HEK293 (cell line): ENCODE results near the gene PLEKHG5.

Experiments
- CTCF ChIA-PET: fragments of 350-600 bp; formaldehyde crosslinking; extraction: SDS; loops from one replicate; lab custom pipeline; 2021; ENCODE audit warnings: antibody characterized with exemption; lab: Yijun Ruan, JAX
- POLR2A ChIA-PET: fragments of 300-600 bp; formaldehyde crosslinking; extraction: SDS; loops from one replicate; lab custom pipeline; 2020; ENCODE audit warnings: antibody characterized with exemption, inconsistent platforms; lab: Yijun Ruan, JAX
- H3K27ac ChIP-seq: fragments of 200-500 bp; sonication (Bioruptor generic); 2 replicates; pipeline ENCODE4 v1.5.1; 2014; ENCODE audit warnings: low read depth, low read length, control low read depth, inconsistent platforms; ENCODE audit errors: extremely low read depth
- H3K36me3 ChIP-seq, 2 experiments: fragments of 200-500 bp in 1 of 2; sonication (Bioruptor generic) in 1 of 2; 1 replicate in 1 of 2; 2 replicates in 1 of 2; pipeline ENCODE4 v1.5.1; 2014 to 2017; ENCODE audit warnings: inconsistent platforms in 2 of 2, low read length in 2 of 2; ENCODE audit not compliant: control insufficient read depth in 2 of 2, insufficient read depth in 1 of 2
- H3K4me1 ChIP-seq: fragments of 200-500 bp; sonication (Bioruptor generic); 2 replicates; pipeline ENCODE4 v1.5.1; 2014; ENCODE audit warnings: mild to moderate bottlenecking, low read length, inconsistent platforms; ENCODE audit not compliant: control insufficient read depth, insufficient read depth
- H3K4me3 ChIP-seq: 2 replicates; pipeline ENCODE4 v1.5.1; 2011; ENCODE audit warnings: low read depth, mild to moderate bottlenecking, control low read depth, low read length, moderate library complexity
- H3K9me3 ChIP-seq: fragments of 200-500 bp; sonication (Bioruptor generic); 2 replicates; pipeline ENCODE4 v1.5.1; 2014; ENCODE audit warnings: low read depth, low read length, inconsistent platforms; ENCODE audit not compliant: control insufficient read depth, insufficient read depth
- GLIS2 ChIP-seq: fragments of 450-650 bp; formaldehyde crosslinking; IDR thresholded peaks from 2 replicates; pipeline ENCODE4 v1.5.1; 2016; ENCODE audit warnings: missing biosample characterization, missing genetic modification characterization
- IKZF3 ChIP-seq: fragments of 450-650 bp; IDR thresholded peaks from 2 replicates; pipeline ENCODE4 v1.5.0; 2018; ENCODE audit warnings: missing biosample characterization, mild to moderate bottlenecking, missing genetic modification characterization, moderate library complexity
- KLF16 ChIP-seq: fragments of 450-650 bp; formaldehyde crosslinking; IDR thresholded peaks from 2 replicates; pipeline ENCODE4 v1.5.1; 2017; ENCODE audit warnings: missing biosample characterization, missing genetic modification characterization
- MYNN ChIP-seq: fragments of 450-650 bp; formaldehyde crosslinking; IDR thresholded peaks from 2 replicates; pipeline ENCODE4 v1.5.1; 2016; ENCODE audit warnings: missing biosample characterization, missing genetic modification characterization, borderline replicate concordance
- PRDM1 ChIP-seq: fragments of 450-650 bp; formaldehyde crosslinking; IDR thresholded peaks from 2 replicates; pipeline ENCODE4; 2016; ENCODE audit warnings: missing biosample characterization, missing genetic modification characterization
- TRIM28 ChIP-seq: IDR thresholded peaks from 2 replicates; pipeline ENCODE4 v1.6.1; 2011; ENCODE audit warnings: low read length, control low read depth, borderline replicate concordance
- ZBTB20 ChIP-seq: fragments of 450-650 bp; formaldehyde crosslinking; IDR thresholded peaks from 2 replicates; pipeline ENCODE4 v1.5.1; 2016; ENCODE audit warnings: missing biosample characterization, missing genetic modification characterization
- ZEB2 ChIP-seq: fragments of 450-650 bp; formaldehyde crosslinking; IDR thresholded peaks from 2 replicates; pipeline ENCODE4 v1.5.1; 2016; ENCODE audit warnings: missing biosample characterization, missing genetic modification characterization
- ZFHX2 ChIP-seq: fragments of 450-650 bp; formaldehyde crosslinking; conservative IDR thresholded peaks from 2 replicates; pipeline ENCODE4 v1.5.1; 2016; ENCODE audit warnings: missing biosample characterization, missing genetic modification characterization
- ZFP41 ChIP-seq: fragments of 450-650 bp; formaldehyde crosslinking; IDR thresholded peaks from 2 replicates; pipeline ENCODE4 v1.5.1; 2016; ENCODE audit warnings: missing biosample characterization, missing genetic modification characterization, borderline replicate concordance
- ZIC2 ChIP-seq: fragments of 450-650 bp; formaldehyde crosslinking; IDR thresholded peaks from 2 replicates; pipeline ENCODE4 v1.5.1; 2016; ENCODE audit warnings: missing biosample characterization, missing genetic modification characterization
- ZNF221 ChIP-seq: fragments of 450-650 bp; formaldehyde crosslinking; IDR thresholded peaks from 2 replicates; pipeline ENCODE4 v1.5.1; 2017; ENCODE audit warnings: missing biosample characterization, missing genetic modification characterization, borderline replicate concordance
- ZNF292 ChIP-seq: fragments of 450-650 bp; formaldehyde crosslinking; IDR thresholded peaks from 2 replicates; pipeline ENCODE4 v1.5.1; 2016; ENCODE audit warnings: low read depth, missing biosample characterization, missing genetic modification characterization, borderline replicate concordance
- ZNF311 ChIP-seq: fragments of 450-650 bp; formaldehyde crosslinking; IDR thresholded peaks from 2 replicates; pipeline ENCODE4 v1.5.1; 2017; ENCODE audit warnings: missing biosample characterization, missing genetic modification characterization, borderline replicate concordance
- ZNF423 ChIP-seq: fragments of 450-650 bp; formaldehyde crosslinking; IDR thresholded peaks from 2 replicates; pipeline ENCODE4 v1.5.1; 2016; ENCODE audit warnings: missing biosample characterization, missing genetic modification characterization
- ZNF426 ChIP-seq: fragments of 450-650 bp; formaldehyde crosslinking; IDR thresholded peaks from 2 replicates; pipeline ENCODE4 v1.5.1; 2017; ENCODE audit warnings: missing biosample characterization, missing genetic modification characterization, mild to moderate bottlenecking, inconsistent platforms, moderate library complexity
- ZNF501 ChIP-seq: fragments of 450-650 bp; formaldehyde crosslinking; IDR thresholded peaks from 2 replicates; pipeline ENCODE4 v1.5.1; 2016; ENCODE audit warnings: missing biosample characterization, missing genetic modification characterization
- ZNF624 ChIP-seq: fragments of 450-650 bp; formaldehyde crosslinking; IDR thresholded peaks from 2 replicates; pipeline ENCODE4 v1.5.1; 2017; ENCODE audit warnings: missing biosample characterization, missing genetic modification characterization
- ZNF654 ChIP-seq: fragments of 450-650 bp; formaldehyde crosslinking; IDR thresholded peaks from 2 replicates; pipeline ENCODE4 v1.5.1; 2016; ENCODE audit warnings: low read depth, missing biosample characterization, missing genetic modification characterization
- ZNF76 ChIP-seq: fragments of 450-650 bp; formaldehyde crosslinking; IDR thresholded peaks from 2 replicates; pipeline ENCODE4; 2016; ENCODE audit warnings: low read depth, missing biosample characterization, missing genetic modification characterization, borderline replicate concordance
- TF ChIP-seq, protein P1 (sequence below): fragments of 450-650 bp; formaldehyde crosslinking; IDR thresholded peaks from 2 replicates; pipeline ENCODE4 v1.5.1; 2016; ENCODE audit warnings: missing biosample characterization, missing genetic modification characterization
- TF ChIP-seq, protein P2 (sequence below): fragments of 450-650 bp; formaldehyde crosslinking; IDR thresholded peaks from 2 replicates; pipeline ENCODE4 v1.5.1; 2016; ENCODE audit warnings: missing biosample characterization, missing genetic modification characterization
- TF ChIP-seq, protein P3 (sequence below): fragments of 450-650 bp; formaldehyde crosslinking; IDR thresholded peaks from 2 replicates; pipeline ENCODE4 v1.5.1; 2017; ENCODE audit warnings: missing biosample characterization, missing genetic modification characterization
- TF ChIP-seq, protein P4 (sequence below): fragments of 450-650 bp; formaldehyde crosslinking; IDR thresholded peaks from 2 replicates; pipeline ENCODE4 v1.5.1; 2016; ENCODE audit warnings: missing biosample characterization, missing genetic modification characterization

PLEKHG5 gene

DNA sequence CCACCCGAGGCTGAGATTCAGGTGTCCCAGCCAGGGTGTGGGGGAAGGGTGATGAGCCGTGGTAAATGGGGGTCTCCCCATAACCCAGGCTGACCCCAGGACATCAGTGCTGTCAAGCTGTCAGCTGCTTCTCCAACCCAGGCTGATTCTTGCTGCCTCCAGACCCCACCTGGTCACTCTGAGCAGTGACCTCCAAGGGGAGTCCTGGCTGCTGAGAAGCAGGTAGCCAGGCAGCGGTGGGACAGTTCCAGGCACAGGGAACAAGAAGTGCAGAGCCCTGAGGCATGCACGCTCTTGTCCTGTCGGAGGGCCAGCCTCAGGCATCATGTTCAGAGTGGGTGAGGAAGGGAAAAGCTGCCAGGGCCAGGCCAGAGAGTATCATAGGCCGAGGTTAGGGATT lies 65.8 kb downstream of the PLEKHG5 start (continued):
- TF ChIP-seq ZNF426 (tag by site-specific recombination) (no peak), ZNF311 (tag by site-specific recombination) (no peak), GLIS2 (tag by site-specific recombination) (no peak), TRIM28 (no peak), ZEB2 (tag by site-specific recombination) (no peak), ZNF624 (tag by site-specific recombination) (no peak), PRDM1 (tag by site-specific recombination) (no peak), ZFP41 (no peak)
- TF ChIP-seq, protein P1, sequence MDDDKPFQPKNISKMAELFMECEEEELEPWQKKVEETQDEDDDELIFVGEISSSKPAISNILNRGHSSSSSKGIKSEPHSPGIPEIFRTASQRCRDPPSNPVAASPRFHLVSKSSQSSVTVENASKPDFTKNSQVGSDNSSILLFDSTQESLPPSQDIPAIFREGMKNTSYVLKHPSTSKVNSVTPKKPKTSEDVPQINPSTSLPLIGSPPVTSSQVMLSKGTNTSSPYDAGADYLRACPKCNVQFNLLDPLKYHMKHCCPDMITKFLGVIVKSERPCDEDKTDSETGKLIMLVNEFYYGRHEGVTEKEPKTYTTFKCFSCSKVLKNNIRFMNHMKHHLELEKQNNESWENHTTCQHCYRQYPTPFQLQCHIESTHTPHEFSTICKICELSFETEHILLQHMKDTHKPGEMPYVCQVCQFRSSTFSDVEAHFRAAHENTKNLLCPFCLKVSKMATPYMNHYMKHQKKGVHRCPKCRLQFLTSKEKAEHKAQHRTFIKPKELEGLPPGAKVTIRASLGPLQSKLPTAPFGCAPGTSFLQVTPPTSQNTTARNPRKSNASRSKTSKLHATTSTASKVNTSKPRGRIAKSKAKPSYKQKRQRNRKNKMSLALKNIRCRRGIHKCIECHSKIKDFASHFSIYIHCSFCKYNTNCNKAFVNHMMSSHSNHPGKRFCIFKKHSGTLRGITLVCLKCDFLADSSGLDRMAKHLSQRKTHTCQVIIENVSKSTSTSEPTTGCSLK (tag by site-specific recombination): no peak
- TF ChIP-seq, protein P2, sequence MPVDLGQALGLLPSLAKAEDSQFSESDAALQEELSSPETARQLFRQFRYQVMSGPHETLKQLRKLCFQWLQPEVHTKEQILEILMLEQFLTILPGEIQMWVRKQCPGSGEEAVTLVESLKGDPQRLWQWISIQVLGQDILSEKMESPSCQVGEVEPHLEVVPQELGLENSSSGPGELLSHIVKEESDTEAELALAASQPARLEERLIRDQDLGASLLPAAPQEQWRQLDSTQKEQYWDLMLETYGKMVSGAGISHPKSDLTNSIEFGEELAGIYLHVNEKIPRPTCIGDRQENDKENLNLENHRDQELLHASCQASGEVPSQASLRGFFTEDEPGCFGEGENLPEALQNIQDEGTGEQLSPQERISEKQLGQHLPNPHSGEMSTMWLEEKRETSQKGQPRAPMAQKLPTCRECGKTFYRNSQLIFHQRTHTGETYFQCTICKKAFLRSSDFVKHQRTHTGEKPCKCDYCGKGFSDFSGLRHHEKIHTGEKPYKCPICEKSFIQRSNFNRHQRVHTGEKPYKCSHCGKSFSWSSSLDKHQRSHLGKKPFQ (tag by site-specific recombination): no peak

DNA sequence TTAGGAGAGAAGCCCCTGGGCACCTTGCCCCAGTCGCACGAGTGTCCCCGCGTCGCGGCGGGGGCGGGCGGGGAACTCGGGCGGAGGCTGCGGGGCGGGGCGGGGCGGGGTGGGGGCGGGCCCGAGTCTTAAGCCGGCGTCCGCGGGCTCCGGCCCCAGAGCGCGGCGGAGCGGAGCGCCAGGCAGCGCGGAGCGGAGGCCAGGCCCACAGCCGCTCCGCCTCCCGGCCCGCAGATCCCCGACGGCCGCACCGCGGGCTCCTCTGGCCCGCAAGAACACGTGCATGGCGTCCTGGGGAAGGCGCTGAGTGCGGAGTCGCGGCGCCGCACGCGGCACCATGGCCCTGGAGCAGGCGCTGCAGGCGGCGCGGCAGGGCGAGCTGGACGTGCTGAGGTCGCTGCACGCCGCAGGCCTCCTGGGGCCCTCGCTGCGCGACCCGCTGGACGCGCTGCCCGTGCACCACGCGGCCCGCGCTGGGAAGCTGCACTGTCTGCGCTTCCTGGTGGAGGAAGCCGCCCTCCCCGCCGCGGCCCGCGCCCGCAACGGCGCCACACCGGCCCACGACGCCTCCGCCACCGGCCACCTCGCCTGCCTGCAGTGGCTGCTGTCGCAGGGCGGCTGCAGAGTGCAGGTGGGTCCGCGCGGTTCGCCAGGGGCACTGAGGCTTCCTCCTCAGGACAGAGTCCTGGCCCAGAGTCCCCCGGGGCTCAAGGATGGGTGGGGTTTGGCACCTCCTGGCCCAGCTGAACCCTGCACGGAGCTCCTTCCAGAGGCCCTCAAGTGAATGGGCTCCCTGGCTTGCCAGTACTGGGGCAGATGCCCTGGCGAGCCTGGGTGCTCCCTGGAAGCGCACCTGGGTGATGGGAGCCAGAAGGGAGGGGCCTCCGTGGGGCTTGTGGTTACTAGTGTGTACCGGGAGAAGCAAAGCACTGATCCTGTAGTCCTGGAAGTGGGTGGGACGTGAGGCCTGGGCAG lies 66.6 kb downstream of the PLEKHG5 start, which contains the start of gene ESPN:
Gene ESPN, plus strand, starts transcription at position 158 of the 975 bp plus-strand sequence. Its CDS starts 180 bp downstream, at position 338.
- TF ChIP-seq ZFHX2 (tag by site-specific recombination): 0 out of 2 replicates have a peak, but pooled peaks have one; percentile 2
- no peak for TF ChIP-seq ZNF292 (tag by site-specific recombination)
- no peak for TF ChIP-seq ZNF423 (tag by site-specific recombination)
- Histone ChIP-seq H3K4me3 (no peak within 1 kb of the TSS; the same call in 1 of the 2 replicates), H3K4me1 (no peaks in the 10 kb centered on the region; the same call in 1 of the 2 replicates), H3K27ac (no peak within 1 kb of the TSS), H3K36me3 (no peaks in the 10 kb centered on the region), H3K9me3 (no peaks in the 10 kb centered on the region)
- POLR2A ChIA-PET: interaction anchor here (0.5 kb wide), 1 partner anchor 181 kb away, joined by 3 read pairs; the partner anchor contains the start of gene HES3
- CTCF ChIA-PET: interaction anchor here (0.7 kb wide), 1 partner anchor 235 kb away, joined by 3 read pairs; no protein-coding TSS in a partner anchor

DNA sequence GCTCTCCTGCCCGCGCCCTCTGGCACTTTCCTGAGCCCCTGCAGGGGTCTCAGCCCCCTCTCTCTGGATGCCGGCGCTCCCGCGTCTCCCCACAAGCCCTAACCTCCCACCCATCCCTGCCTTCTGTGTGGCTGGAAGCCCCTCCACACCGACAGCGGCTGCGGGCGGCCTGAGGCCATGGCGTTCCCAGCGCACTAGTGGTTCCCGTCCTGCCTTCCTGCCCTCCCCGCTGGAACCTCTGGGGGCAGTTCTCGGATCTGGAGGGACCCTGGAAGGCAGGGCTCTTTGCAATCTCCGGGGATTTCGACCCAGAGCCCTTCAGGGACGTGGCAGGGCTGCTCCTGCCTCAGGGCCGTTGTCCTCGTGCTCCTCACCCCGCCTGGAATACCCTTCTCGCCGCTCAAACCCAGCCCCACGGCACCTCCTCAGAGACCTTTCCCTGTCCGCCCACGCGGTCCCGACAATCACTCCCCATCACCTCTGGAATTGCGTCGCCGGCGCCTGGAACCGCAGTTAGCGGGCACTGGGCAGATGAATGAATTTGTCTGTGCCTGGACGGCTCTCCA lies 67.4 kb downstream of the PLEKHG5 start:
- Histone ChIP-seq H3K9me3 (no peaks in the 10 kb centered on the region), H3K4me3 (no peak overlapping the region; the same call in 1 of the 2 replicates), H3K36me3 (no peaks in the 10 kb centered on the region), H3K27ac (no peak overlapping the region), H3K4me1 (no peaks in the 10 kb centered on the region; the same call in 1 of the 2 replicates)
- ChIA-PET POLR2A (interaction anchor here (0.9 to 1.4 kb wide), 3 partner anchors 9 to 30 kb away, joined by 3 to 4 read pairs (median 3); no protein-coding TSS in a partner anchor), CTCF (interaction anchor here (0.5 to 6.5 kb wide), 19 partner anchors 10 to 222 kb away, joined by 3 to 117 read pairs (median 5); partner anchors contain the start of gene ACOT7)
- TF ChIP-seq ZNF221 (no peak), ZBTB20 (peak; percentile 64; the same call in 1 of the 2 replicates), IKZF3 (tag by site-specific recombination) (no peak), ZNF501 (0 out of 2 replicates have a peak, but pooled peaks have one; percentile 33), ZNF654 (tag by site-specific recombination) (no peak), ZIC2 (tag by site-specific recombination) (peak; percentile 41), ZNF76 (tag by site-specific recombination) (peak; percentile 86), MYNN (no peak), KLF16 (0 out of 2 replicates have a peak, but pooled peaks have one; percentile 32)
- TF ChIP-seq, protein P3, sequence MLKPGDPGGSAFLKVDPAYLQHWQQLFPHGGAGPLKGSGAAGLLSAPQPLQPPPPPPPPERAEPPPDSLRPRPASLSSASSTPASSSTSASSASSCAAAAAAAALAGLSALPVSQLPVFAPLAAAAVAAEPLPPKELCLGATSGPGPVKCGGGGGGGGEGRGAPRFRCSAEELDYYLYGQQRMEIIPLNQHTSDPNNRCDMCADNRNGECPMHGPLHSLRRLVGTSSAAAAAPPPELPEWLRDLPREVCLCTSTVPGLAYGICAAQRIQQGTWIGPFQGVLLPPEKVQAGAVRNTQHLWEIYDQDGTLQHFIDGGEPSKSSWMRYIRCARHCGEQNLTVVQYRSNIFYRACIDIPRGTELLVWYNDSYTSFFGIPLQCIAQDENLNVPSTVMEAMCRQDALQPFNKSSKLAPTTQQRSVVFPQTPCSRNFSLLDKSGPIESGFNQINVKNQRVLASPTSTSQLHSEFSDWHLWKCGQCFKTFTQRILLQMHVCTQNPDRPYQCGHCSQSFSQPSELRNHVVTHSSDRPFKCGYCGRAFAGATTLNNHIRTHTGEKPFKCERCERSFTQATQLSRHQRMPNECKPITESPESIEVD (tag by site-specific recombination): no peak
- TF ChIP-seq, protein P4, sequence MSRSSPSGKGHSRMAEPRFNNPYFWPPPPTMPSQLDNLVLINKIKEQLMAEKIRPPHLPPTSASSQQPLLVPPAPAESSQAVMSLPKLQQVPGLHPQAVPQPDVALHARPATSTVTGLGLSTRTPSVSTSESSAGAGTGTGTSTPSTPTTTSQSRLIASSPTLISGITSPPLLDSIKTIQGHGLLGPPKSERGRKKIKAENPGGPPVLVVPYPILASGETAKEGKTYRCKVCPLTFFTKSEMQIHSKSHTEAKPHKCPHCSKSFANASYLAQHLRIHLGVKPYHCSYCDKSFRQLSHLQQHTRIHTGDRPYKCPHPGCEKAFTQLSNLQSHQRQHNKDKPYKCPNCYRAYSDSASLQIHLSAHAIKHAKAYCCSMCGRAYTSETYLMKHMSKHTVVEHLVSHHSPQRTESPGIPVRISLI: no peak
